Kidney glomerular epithelial cell (primary cell): ENCODE data around the gene RABIF.

Experiments
- DNase-seq: peaks from one replicate; lab custom pipeline; 2025; lab: John Stamatoyannopoulos, UW

RABIF gene

DNA sequence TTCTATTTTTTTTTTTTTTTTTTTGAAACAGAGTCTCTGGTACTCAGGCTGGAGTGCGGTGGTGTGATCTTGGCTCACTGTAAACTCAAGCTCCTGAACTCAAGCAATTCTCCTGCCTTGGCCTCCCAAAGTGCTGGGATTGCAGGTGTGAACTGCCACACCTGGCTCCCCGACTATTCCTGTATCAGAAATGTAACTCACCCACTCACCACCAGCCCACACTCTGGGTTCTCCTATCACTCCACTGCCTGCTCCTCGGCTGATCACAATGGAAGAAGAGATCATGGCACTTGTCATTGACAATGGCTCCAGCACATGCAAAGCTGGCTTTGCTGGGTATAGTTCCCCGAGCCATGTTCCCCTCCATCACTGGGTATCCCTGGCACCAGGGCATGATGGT is 15.9 kb downstream of the RABIF start:
- DNase-seq = no peak

DNA sequence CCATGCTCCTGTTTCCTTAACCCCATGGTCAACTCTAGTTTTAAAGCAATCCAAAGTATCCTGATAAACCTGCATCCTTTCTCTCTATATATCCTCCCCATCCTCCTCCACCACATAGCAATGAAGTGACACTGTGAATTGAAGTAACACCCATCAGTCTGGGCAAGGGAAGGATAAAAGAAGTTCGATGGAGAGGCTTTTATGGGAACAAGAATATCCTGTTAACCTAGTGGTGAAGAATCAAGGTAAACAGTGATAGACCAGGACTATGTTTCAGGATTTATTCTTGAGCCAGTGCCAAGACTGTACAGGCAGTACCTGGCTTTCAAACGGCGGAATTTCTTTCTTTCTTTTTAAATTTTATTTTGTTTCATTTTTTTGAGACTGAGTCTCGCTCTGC is 17.6 kb downstream of the RABIF start:
- DNase-seq = no peak

DNA sequence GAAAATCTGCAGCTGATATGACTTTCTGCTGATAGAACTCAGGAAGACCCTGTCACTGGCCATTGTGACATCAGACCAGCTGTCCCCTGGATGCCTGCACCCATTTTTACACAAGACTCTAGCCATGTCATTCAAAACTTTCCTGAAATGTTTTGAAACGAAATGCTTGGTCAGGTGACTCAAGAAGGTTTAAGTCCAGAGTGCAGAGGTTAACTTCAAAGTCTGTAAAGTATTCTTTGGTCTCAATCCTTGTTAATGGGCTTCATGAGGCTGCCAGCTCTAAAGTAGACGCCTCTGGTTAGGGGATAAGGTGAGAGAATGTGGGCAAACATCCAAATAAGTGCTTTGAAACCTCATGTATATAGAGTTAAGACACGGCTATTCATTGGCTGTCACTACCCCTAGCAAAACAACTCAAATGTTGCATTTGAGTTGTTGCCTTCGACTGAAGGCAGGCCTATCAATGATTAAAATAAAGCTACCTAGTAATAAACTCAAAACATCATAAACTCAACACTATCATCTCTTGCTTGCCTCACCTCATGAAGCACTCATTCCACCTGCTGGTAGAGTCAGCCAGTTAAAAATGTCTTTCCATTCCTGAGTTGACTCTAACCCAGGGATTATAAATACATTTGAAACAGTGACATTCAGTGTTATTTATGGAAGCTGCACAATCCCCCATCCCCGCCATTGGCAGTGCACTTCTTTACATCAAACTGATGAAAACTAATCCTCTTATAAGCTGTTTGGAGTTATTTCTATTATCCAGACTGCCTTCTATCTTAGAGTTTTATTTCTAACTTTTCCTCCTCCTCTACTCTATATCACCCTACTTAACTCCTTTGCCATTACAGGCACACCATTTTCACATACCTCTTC is 26.0 kb downstream of the RABIF start:
- DNase-seq = no peak

DNA sequence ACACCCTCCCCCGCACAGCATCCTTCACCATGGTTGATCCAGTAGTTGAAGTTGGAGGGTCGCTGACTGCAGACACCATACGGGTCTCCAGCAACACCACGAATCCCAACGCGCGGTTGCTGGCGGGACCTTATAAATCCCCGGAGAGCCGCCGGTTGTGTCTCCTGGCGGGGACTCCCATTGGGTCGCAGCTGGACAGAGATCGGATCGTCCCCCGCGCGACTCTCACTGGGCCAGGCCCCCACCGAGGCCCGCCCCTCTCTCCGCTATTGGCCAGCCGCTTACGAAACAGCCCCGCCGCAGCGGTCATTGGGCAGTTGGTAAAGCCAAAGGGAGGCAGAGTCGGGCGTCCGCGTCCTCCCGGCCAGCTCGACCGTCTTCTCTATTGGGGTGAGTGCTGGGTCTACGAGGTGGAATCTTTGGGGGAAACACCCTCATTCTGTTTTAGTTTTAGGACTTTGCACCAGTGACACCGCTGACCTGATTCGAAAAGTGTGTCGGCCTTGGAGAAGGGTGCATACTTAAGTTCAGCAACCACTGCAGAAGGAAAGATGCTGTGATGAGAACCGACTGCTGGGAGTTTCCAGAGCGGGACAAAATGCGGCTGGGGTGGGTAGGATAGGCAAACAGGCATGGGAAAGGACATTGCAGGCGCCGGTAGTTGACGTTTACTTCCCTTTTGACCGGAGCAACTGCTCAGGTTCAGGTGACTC is 27.4 kb downstream of the RABIF start:
- peak; percentile 73 for DNase-seq

DNA sequence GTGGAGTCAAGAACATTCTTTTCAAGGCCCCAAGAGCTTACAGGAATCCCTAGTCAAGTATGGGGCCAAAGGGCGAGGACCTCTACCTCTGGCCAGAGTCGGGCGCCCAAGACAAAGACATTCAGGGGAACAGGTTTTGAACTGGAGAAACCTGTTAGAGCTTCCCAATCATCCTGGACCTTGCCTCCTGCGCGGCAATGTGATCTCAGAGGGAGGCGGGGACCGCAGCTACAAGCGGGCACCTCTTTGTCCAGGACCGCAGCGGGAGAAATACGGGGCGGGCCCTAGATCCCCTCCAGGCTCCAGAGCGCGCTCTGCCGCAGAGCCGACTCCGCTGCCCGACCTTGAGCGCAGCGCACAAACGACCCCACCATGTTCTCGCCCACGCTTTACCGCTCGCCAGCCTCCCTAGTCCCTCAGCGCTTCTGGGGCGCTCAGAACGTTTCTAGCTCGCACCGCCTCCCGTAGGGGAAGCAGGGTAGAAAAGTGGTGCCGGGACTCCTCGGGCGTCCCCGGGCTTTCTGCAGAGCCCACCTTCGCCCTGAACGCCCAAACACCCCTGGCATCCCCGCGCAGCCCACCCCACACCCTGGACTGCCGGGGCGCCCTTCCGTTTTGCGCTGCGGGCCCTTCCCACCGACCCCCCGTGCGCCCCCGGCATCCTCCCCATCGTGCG is 28.1 kb downstream of the RABIF start:
- no peak for DNase-seq

DNA sequence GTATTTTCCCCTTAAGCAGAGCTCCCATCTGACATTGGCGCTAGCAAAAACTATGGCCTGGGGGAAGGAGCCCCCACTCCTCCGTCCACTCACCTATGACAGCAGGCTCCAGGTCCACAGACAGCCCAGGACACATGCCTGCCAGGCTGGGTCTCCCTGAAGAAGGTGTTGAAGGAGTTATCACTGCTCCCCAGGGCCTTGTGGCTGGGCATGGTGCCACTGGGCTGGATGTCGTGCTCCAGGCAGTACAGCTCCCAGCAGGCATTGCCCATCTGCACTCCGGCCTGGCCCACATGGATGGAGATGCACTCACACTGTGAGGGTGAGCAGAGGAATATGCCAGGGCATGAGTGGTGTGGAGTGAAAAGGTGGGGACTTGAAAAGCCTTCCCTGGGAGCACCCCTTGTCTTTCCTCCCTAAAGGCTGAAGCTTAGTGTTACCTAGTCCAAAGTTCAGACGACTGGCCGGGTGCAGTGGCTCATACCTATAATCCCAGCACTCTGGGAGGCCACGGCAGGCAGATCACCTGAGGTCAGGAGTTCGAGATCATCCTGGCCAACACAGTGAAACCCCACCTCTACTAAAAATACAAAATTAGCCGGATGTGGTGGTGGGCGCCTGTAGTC is 30.0 kb downstream of the RABIF start:
- no peak for DNase-seq

DNA sequence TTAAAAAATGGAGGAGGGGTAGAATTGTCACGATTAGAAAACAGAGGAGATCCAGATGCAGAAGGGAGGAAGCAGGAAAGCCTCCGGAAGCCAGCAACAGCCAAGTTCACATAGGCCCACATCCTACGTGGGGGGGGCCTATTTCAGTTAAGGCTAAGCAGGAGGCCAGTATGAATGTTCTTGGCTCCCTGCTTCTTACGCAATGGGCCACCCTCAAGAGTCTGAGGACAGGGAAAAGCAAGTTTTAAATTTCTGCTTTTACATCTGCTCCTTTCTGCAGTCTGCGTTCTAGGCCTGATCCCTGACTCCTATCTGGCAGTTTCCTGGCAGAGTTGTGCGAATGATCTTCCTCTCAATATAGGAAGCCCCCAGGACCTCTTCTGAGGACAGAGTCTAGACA is 30.6 kb downstream of the RABIF start:
- no peak for DNase-seq

DNA sequence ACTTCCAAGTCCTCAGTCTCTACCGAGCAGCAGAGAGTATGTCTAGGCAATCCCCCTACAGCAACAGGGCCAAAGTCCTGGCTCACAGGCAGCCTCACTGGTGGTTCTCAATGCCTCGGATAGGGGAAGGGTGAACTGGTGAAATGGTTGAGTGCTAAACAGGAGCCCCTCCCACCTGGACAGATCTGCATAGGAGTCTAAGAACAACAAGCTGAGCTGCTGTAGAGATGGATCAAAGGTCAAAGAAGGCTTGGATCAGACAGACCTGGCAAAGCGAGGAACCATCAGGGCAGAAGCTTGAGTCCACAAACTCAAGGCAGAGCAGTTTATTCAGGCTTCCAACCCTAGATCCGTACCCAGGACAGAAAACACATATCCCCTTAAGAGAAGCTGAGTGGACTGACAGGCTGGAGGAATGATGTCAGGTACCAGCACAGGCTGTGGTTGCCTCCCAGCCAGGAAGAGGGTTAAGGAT is 31.8 kb downstream of the RABIF start:
- DNase-seq = no peak

DNA sequence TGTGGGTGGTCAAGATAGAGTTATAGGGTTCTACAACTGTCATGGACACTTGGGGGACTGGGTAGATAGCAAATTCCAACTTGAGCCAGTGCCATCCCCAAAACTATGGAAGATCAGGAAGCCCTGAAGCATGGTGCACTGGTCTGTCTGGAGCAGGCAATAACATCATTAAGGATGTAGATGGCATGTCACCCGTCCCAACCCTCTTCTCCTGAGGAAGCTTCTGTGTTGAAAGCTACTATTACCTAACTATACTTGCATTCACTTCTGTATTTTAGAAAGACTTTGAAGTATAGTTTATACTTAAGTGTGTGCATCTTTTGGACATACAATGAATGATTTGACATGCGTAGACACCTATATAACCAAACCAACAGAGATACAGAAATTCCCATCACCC is 32.9 kb downstream of the RABIF start:
- no peak for DNase-seq

DNA sequence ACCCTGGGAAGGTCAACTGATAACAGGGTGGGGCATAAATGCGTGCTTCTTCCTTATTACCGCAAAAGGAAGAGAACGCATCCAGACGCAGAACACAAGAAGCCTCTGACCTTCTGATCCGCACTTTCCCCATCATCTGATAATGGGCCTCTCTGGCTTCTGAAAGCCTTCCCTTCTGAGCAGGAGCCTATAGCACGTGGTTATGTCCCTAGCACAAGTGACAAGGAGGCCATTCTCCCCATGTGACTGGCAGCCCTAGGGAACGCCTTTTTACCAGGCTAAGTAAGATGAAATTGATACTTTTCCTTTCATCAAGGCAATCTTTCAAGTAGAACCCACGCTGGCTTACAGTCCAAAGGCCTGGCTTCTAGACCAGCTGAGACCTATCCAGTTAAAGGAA is 34.2 kb downstream of the RABIF start:
- no peak for DNase-seq

DNA sequence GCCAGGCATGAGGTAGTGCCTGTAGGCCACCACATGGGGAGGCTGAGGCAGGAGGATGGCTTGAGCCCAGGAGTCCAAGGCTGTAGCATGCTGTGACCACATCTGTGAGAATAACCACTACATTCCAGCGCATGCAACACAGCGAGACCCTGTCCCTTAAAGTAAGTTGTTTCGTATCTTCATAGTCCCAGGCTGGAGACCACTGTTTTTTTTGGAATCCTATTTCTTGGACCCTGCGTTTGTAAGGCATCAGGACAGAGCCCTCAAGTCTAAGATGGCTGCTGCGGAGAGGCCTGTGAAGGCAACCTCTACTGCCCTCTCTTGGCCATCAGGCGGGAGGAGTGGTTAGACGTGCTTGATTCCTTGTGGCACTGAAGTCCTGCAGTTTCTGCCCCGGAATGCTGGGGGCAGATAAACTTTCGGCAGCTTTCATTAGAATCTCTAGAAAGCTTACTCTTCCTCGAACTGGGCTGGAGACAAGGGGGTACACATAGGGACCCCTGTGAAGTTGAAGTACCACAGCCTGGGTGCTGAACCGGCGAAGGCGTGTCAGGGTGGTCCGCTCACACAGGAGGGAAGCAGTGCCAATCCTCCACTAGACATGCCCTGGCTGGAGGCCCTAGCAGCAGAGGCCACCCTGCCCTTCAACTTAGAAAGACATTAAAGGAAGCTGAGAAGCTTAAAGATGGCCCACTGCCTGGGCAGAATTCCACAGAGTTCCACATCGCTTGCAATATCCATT is 36.6 kb downstream of the RABIF start:
- DNase-seq = peak; percentile 8

DNA sequence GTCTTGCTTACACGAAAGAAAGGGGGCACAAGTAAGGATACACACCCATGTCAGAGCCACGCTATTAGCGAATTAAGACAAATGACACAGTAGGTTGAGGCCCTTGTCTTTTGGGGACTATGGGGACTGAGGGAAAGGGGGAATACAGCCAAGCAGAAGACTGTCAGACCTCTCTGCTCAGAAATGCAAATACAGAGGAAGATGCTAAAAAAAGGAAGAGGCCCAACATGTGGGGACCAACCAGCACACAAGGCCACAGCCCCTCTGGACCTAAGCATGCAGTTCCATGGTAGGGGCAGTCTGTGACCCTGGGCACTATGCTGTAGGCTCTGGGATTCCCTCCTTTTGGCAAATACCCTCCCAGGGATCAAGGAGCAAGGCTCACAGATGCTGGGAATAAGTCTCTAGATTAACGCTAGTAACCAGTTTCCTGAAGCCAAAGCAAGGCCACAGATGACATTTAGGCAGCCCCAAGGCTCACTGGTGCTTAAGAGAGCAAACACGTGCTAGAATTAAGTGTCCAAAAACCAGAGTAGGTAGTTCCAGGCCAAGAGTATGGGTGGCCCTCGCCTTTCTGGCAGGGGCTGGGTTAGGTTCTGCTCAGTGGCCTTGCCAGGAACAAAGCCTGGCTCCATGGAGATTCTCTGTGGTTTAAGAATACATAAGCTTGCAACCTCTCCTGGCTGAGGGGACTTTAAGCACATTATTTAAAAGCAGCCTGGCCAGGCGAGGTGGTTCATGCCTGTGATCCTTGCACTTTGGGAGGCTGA is 38.2 kb downstream of the RABIF start:
- no peak for DNase-seq

DNA sequence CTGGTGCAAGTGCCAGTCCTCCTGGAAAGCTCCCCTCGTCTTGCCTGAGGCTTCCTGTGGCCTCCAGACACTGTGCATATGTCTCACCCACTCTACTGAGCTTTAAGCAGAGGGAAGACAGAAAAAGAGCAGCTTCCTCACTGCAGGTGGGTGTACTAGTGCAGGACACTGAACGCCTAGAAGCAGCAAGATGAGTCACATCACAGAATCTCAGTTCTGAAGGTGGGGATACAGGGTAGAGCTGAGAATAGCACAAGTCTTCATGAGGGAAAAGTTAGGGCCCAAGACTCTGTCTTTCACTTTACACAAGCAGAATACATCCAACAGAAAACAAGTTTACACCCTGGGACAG is 40.8 kb downstream of the RABIF start:
- DNase-seq = no peak

DNA sequence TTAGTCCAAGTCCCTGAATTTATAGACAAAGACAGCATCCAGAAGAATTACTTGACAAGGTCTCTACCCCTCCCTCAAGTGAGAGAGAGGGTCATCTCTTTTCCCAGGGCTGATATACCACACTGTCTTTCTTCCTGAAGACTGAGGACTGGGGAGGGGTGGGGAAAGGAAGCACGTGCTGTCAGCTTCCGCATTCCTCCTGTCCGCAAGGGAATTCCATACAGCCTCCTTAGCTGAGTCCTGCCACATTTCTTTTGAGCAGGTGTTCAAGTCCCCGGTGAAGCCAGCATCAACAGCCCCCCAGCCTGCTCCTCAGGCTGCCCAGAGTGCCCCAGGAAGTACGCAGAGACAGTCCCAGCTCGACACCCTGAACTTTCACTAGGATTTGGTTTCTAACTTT is 44.0 kb downstream of the RABIF start:
- DNase-seq = no peak

DNA sequence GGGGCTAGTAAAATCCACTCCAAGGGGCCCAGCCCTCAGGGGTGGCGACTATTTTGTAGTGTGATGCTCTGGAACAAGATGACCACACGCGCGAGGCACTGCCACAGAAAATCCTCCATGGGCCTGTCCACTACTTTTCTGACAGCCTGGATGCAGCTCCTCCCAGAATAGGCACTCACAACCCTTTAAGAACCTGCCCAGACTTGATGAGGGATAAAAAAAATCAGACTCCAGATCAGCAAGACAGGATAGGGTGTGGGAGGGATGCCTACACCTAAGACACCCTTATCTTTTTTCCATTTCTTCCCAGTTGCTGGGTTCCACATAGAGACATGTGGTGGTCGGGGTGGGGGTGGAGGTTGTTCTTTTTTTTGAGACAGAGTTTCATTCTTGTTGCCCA is 44.7 kb downstream of the RABIF start:
- no peak for DNase-seq

DNA sequence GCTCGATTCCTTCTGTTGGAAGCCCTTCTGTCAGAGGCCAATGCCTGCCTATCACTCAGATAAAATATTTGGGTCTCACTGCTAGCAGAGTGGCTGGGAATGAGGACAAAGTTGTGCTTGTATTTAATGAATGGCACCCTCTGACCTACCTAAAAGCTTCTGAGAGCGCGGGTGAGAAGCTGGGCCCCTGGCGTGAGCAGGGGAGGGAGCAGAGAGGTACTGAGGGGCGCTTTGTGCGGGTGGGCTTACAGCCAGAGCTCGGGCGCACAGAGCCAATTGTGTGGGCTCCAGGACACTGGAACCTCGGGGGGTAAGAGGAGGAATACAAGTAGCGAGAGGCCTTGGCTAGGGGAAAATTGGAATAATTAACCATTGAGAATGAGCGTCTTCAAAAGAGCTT is 45.9 kb downstream of the RABIF start:
- no peak for DNase-seq

DNA sequence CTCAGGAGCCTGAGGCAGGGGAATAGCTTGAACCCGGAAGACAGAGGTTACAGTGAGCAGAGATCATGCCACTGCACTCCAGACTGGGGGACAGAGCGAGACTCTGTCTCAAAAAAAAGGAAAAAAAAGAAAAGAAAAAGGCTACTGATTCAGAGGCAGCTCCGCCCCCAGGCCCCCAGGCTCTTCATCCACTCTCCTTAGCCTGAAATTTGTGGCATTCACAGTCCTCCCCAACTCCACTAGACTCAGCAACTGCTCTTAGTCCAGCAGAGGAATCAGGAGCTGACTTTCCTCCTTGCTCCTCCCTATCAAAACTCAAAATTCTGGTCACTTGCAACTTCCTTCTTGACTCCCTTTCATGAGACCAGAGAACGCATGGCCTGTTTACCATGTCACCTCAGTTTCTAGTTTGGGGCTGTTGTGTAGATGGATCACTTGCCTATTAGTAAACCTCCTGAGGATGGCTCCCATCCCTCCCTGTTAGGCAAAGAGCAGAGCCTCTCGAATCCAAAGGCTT is 51.1 kb downstream of the RABIF start:
- DNase-seq = no peak

DNA sequence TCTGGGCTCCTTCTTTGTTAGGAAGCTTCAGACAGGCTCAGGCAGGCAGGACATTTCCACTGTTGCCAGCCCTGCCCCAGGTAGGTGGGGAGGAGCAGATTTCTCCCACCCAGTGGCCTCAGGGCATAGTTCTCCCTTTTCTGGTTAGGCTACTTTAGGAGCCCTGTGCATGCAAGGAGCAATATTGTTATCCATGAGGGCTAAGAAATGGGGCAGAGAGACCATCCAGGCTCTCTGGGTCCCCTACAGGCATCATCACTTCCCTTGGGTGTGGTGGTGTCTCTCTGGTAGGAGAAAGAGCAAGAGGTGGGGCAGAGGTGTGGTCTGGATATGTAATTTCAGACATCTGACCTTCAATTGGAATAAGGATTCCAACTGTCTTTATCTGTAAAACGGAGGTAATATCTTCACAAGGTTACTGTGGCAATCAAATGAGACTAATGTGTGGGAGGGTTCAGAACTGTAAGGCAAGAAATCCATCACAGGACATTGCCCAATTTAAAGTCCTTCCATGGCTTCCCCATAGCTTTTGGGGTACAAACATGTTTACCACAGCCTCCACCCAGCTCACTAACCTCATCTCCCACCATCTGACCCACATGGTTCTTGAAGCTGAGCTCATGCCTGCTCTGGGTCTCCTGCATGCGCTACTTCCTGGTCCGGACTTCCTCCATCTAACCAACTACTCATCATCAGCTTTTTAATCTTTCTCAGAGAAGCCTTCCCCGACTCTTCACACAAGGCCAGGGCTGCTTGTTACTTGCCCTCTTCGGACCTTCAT is 52.1 kb downstream of the RABIF start:
- no peak for DNase-seq

DNA sequence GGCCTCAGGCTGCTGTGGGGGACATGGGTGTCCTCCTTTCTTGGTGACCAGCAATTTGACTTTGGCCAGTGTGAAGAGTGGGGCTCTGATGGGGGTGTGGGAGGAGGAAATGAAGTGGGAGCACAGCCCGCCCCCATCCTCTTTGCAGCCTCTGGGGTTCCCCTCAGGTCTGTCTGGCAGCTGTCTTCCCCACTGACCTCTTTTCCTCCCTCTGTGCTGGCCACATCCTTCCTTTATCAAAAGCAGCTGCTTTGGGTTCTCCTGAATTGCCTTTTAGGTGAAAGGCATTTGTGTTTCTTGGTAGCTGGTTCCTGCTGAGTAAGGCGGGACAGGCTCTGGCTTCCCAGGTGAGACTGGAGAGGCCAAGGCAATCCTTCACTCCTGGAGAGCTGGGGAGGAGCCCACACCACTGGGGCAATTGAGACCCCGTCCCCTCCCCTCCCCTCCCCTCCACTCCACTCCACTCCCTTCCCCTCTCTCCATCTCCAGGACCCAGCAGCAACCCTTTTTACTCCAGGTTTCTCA is 53.3 kb downstream of the RABIF start:
- no peak for DNase-seq
